Neural progenitor cell (in vitro differentiated cells): ENCODE data around the gene ZBTB46. TPM values are rescaled to one million over a fixed set of nuclear protein-coding genes. Genes with fewer than 3 reads are reported as not detected.

Source experiments
- DNase-seq: peaks from one replicate; pipeline ENCODE4 v3.0.0-alpha.2; 2016; ENCODE audit warnings: low spot score
- H2AFZ ChIP-seq: fragments of 200-600 bp; sonication (generic); replicated peaks from 2 replicates; pipeline ENCODE4 v1.6.1; 2016; ENCODE audit warnings: antibody characterized with exemption
- H3F3A ChIP-seq: fragments of 200-600 bp; sonication (generic); 2 replicates; pipeline ENCODE4 v1.6.1; 2016; ENCODE audit warnings: antibody characterized with exemption, low read depth
- H3K27ac ChIP-seq: fragments of 200-600 bp; sonication (generic); 2 replicates; pipeline ENCODE4 v1.5.1; 2016; ENCODE audit warnings: mild to moderate bottlenecking
- H3K27me3 ChIP-seq: fragments of 200-600 bp; sonication (generic); 2 replicates; pipeline ENCODE4 v1.6.1; 2016; ENCODE audit warnings: mild to moderate bottlenecking, moderate library complexity
- H3K36me3 ChIP-seq: fragments of 200-600 bp; sonication (generic); 2 replicates; pipeline ENCODE4 v1.5.1; 2016
- H3K4me1 ChIP-seq: fragments of 200-600 bp; sonication (generic); 2 replicates; pipeline ENCODE4 v1.6.1; 2016; ENCODE audit warnings: mixed run types
- H3K4me2 ChIP-seq: fragments of 200-600 bp; sonication (generic); 2 replicates; pipeline ENCODE4 v1.6.1; 2016
- H3K4me3 ChIP-seq: fragments of 200-600 bp; sonication (generic); 2 replicates; pipeline ENCODE4 v1.5.1; 2016
- H3K79me2 ChIP-seq: fragments of 200-600 bp; sonication (generic); 2 replicates; pipeline ENCODE4 v1.6.1; 2016; ENCODE audit warnings: low read depth
- H3K9ac ChIP-seq: fragments of 200-600 bp; sonication (generic); 2 replicates; pipeline ENCODE4 v1.6.1; 2016
- H3K9me3 ChIP-seq: fragments of 200-600 bp; sonication (generic); 2 replicates; pipeline ENCODE4 v1.5.1; 2016; ENCODE audit warnings: low read depth
- H4K20me1 ChIP-seq: fragments of 200-600 bp; sonication (generic); 2 replicates; pipeline ENCODE4 v1.6.1; 2016; ENCODE audit warnings: low read depth
- H3K27ac Mint-ChIP-seq: 3 replicates; pipeline ENCODE4 v1.8.0; 2021; ENCODE audit warnings: mixed read lengths
- H3K27me3 Mint-ChIP-seq: 2 replicates; pipeline ENCODE4 v1.8.0; 2022; ENCODE audit warnings: low read depth, mild to moderate bottlenecking, inconsistent platforms, moderate library complexity, mixed read lengths; ENCODE audit not compliant: insufficient read depth
- H3K36me3 Mint-ChIP-seq: 3 replicates; pipeline ENCODE4 v1.8.0; 2021; ENCODE audit warnings: mixed read lengths
- H3K4me1 Mint-ChIP-seq: 3 replicates; pipeline ENCODE4 v1.8.0; 2021; ENCODE audit warnings: mixed read lengths
- H3K4me3 Mint-ChIP-seq: 3 replicates; pipeline ENCODE4 v1.8.0; 2021; ENCODE audit warnings: mild to moderate bottlenecking, moderate library complexity, mixed read lengths
- H3K9me3 Mint-ChIP-seq: 3 replicates; pipeline ENCODE4 v1.8.0; 2020; ENCODE audit warnings: mixed read lengths
- CTCF ChIP-seq: fragments of 200-600 bp; sonication (generic); IDR thresholded peaks from 2 replicates; pipeline ENCODE4 v1.5.1; 2017; ENCODE audit warnings: antibody characterized with exemption, mild to moderate bottlenecking
- EZH2 ChIP-seq: fragments of 200-600 bp; sonication (generic); IDR thresholded peaks from 2 replicates; pipeline ENCODE4 v1.6.1; 2017; ENCODE audit warnings: antibody characterized with exemption, mild to moderate bottlenecking, moderate library complexity
- EZH2phosphoT487 ChIP-seq: fragments of 200-600 bp; sonication (generic); IDR thresholded peaks from 2 replicates; pipeline ENCODE4 v1.6.1; 2017; ENCODE audit warnings: antibody characterized with exemption
- total RNA-seq: library from RNA; depleted of rRNA; stranded (reverse); fragments of >200 nt; gene quantifications from 2 replicates; pipeline ENCODE4 v1.2.3, GENCODE V29; 2015; ENCODE audit warnings: low replicate concordance

Gene ZBTB46
- total RNA-seq, 1 donor from 2014 or later: 8.1 TPM

DNA sequence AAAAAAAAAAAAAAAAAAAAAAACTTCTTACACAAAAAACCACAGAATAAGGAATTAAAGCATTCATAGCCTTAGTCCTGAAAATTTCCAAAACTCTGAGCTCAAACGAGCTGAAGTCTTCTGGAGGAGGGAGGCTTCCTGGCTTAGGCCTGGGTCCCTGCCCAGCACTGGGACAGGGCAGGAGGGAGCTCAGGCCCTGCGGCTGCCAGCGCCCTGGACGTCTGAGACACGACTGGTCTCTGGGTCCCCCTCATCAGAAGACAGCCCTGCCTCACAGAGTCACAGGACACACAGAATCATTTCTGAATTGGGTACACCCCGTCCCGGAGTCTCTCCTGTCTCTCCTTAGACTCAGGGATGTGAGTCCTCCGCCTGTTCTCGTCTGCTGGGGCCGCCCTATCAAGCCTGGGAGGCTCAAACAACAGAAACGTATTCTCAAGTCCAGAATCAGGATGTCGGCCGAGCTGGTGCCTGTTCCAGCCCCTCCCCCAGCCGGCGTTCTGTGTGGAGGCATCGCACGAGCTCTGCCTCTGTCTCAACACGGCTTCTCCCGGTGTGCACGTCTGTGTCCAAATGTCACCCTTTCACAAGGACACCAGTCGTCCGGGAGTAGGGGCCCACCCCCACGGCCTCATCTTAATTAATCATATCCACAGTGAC, 39.4 kb downstream of the ZBTB46 start:
- Histone ChIP-seq H3K9me3 (no peaks in the 10 kb centered on the region), H3K79me2 (no peaks in the 10 kb centered on the region), H3K27ac (no peak overlapping the region), H3K4me3 (no peak overlapping the region), H3K27me3 (no peaks in the 10 kb centered on the region), H3K4me2 (no peak overlapping the region), H2AFZ (no peak overlapping the region), H3K36me3 (no peaks in the 10 kb centered on the region), H3K9ac (no peak overlapping the region), H3F3A (peaks cover 10% of the 10 kb centered on the region), H3K4me1 (no peaks in the 10 kb centered on the region), H4K20me1 (no peaks in the 10 kb centered on the region)
- Mint-ChIP-seq H3K27ac (peak overlapping the region; percentile 94), H3K9me3 (no peaks in the 10 kb centered on the region), H3K36me3 (no peaks in the 10 kb centered on the region), H3K4me3 (no peak overlapping the region), H3K27me3 (no peaks in the 10 kb centered on the region), H3K4me1 (peaks cover 22% of the 10 kb centered on the region)
- TF ChIP-seq CTCF (no peak), EZH2 (no peak), EZH2phosphoT487 (no peak)
- DNase-seq: no peak

DNA sequence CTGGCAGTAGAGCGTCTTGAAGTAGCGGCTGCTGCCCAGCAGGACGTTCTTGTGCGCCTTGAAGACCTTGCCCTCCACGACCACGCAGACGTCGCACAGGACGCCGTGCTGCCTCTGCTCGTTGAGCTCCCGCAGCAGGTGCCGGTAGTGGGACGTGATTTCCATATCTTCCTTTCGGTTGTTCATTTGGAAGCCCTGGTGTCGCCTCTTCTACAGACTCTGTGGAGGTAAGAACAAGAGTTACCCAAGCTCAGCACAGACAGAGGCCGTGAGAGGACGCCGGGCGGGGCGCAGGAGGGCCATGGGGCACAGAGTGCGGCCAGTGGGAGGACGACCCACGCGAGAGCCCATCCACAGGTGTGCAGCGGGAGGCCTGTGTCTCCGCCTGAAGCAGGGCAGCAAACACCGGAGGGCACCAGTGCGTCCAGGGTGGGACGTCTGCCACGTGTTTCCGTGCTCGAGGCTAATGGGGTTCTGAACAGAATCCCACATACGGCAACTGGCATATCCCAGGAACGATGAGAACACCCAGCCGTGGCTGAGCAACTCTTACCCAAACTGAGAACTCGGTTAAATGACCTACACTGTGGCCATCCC, 40.4 kb downstream of the ZBTB46 start:
- no peaks in the 10 kb centered on the region for H3K9me3 Mint-ChIP-seq
- H3K4me1 Mint-ChIP-seq: peaks cover 31% of the 10 kb centered on the region
- H3K27ac Mint-ChIP-seq: no peak overlapping the region
- Histone ChIP-seq H4K20me1 (no peaks in the 10 kb centered on the region), H3K4me2 (no peak overlapping the region), H2AFZ (no peak overlapping the region), H3K9ac (no peak overlapping the region), H3K79me2 (no peaks in the 10 kb centered on the region), H3K27me3 (no peaks in the 10 kb centered on the region), H3K4me3 (no peak overlapping the region), H3K36me3 (no peaks in the 10 kb centered on the region), H3K4me1 (peaks cover 5% of the 10 kb centered on the region), H3K9me3 (no peaks in the 10 kb centered on the region), H3K27ac (no peak overlapping the region), H3F3A (peaks cover 9% of the 10 kb centered on the region)
- H3K4me3 Mint-ChIP-seq: no peak overlapping the region
- H3K36me3 Mint-ChIP-seq: no peaks in the 10 kb centered on the region
- TF ChIP-seq EZH2: no peak
- TF ChIP-seq CTCF: no peak
- TF ChIP-seq EZH2phosphoT487: no peak
- H3K27me3 Mint-ChIP-seq: peaks cover under 1% of the 10 kb centered on the region
- DNase-seq: no peak

GRCh38 chr20:63789836-63790571, 41.1 kb downstream of the ZBTB46 start:
- H3K9ac ChIP-seq: no peak overlapping the region
- no peak for DNase-seq

More at GRCh38 chr20:63789836-63790571, 41.1 kb downstream of the ZBTB46 start:
- H3K36me3 ChIP-seq: no peaks in the 10 kb centered on the region
- peaks cover 3% of the 10 kb centered on the region for H4K20me1 ChIP-seq
- no peak overlapping the region for H3K4me2 ChIP-seq
- no peaks in the 10 kb centered on the region for H3K9me3 Mint-ChIP-seq
- H3K27ac ChIP-seq: no peak overlapping the region
- H3K27me3 ChIP-seq: no peaks in the 10 kb centered on the region
- TF ChIP-seq EZH2 (no peak), CTCF (no peak), EZH2phosphoT487 (no peak)
- H3K9me3 ChIP-seq: no peaks in the 10 kb centered on the region
- peaks cover 13% of the 10 kb centered on the region for H3F3A ChIP-seq
- H3K4me3 ChIP-seq: no peak overlapping the region
- no peak overlapping the region for H2AFZ ChIP-seq
- H3K4me1 Mint-ChIP-seq: peaks cover 35% of the 10 kb centered on the region
- peaks cover 8% of the 10 kb centered on the region for H3K4me1 ChIP-seq
- no peak overlapping the region for H3K4me3 Mint-ChIP-seq
- H3K27ac Mint-ChIP-seq: no peak overlapping the region
- H3K27me3 Mint-ChIP-seq: peaks cover 3% of the 10 kb centered on the region
- H3K79me2 ChIP-seq: no peaks in the 10 kb centered on the region
- H3K36me3 Mint-ChIP-seq: no peaks in the 10 kb centered on the region
